ENCODE data around the gene RNF167. TPM values are rescaled to one million over a fixed set of nuclear protein-coding genes. Genes with fewer than 3 reads are reported as not detected.

Gene RNF167
- total and polyA plus RNA-seq, 2 donors (not counting 3 experiments of a cell fraction or from before 2014, with no cell fraction given), result 60.2 to 87.6 TPM

- POLR2A ChIA-PET, result no interaction called here
- BruUV-seq (replicated peaks), result no TSS peak
These were observed 8.1 kb upstream of the RNF167 start, which contains the start of gene GP1BA for GRCh38 chr17:4931963-4932362. Gene GP1BA (plus strand): TSS chr17:4932277. CDS start chr17:4932605, 328 bp downstream.

DNA sequence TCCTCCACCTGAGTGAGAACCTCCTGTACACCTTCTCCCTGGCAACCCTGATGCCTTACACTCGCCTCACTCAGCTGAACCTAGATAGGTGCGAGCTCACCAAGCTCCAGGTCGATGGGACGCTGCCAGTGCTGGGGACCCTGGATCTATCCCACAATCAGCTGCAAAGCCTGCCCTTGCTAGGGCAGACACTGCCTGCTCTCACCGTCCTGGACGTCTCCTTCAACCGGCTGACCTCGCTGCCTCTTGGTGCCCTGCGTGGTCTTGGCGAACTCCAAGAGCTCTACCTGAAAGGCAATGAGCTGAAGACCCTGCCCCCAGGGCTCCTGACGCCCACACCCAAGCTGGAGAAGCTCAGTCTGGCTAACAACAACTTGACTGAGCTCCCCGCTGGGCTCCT is 7.3 kb upstream of the RNF167 start:
- CTCF ChIA-PET, result interaction anchor here (1.2 kb wide), 1 partner anchor 23 kb away, joined by 3 read pairs; no protein-coding TSS in a partner anchor
- H3K4me2 ChIP-seq (ENCODE audit: insufficient read depth, low read length), result no peak overlapping the region
- no peak overlapping the region for H3K4me3 ChIP-seq (replicated peaks in 1 of 3; ENCODE audit: insufficient read depth in 1 of 3, low read depth in 1 of 3, low read length in 3 of 3)
- POLR2A ChIA-PET, result no interaction called here
- H3K9ac ChIP-seq (replicated peaks; ENCODE audit: extremely low read depth, insufficient read depth, low read length), result no peak overlapping the region
- no peaks in the 10 kb centered on the region for H3K79me2 ChIP-seq (ENCODE audit: control insufficient read depth, insufficient read depth, low read length)
- H3K36me3 ChIP-seq (ENCODE audit: control insufficient read depth in 2 of 2, extremely low read depth in 1 of 2, insufficient read depth in 2 of 2, low read length in 2 of 2), result peaks cover 0 to 13% of the 10 kb centered on the region in 2 experiments
- DNase-seq (ENCODE audit: low read depth, low spot score) (no peak), FAIRE-seq (no peak)
- H2AFZ ChIP-seq (ENCODE audit: low read depth, low read length), result no peak overlapping the region
- intact Hi-C loops (cut with micrococcal nuclease) (no loop called here), dilution Hi-C loops (cut with MboI; ENCODE audit: extremely low pct_ligation_motif_present, low sequenced_read_pairs) (no loop called here)
- H3K9me1 ChIP-seq (replicated peaks; ENCODE audit: control insufficient read depth, extremely low read depth, insufficient read depth, low read length), result no peaks in the 10 kb centered on the region
- BruUV-seq (replicated peaks), result no TSS peak
- H3K4me1 ChIP-seq (ENCODE audit: control insufficient read depth, extremely low read depth, insufficient read depth, low read length), result peaks cover 7% of the 10 kb centered on the region
- H3K27ac ChIP-seq (ENCODE audit: insufficient read depth, low read depth, low read length), result no peak overlapping the region
- no peaks in the 10 kb centered on the region for H4K20me1 ChIP-seq (replicated peaks; ENCODE audit: control insufficient read depth, extremely low read depth, insufficient read depth, low read length)
- H3K9me3 ChIP-seq (replicated peaks; ENCODE audit: control insufficient read depth, insufficient read depth, low read length), result no peaks in the 10 kb centered on the region
- H3K27me3 ChIP-seq (ENCODE audit: control insufficient read depth in 2 of 2, insufficient read depth in 2 of 2, low read length in 2 of 2), result no peaks in the 10 kb centered on the region
- TF ChIP-seq CTCF (IDR thresholded peaks at IDR 0.05; ENCODE audit: extremely low read depth in 1 of 2, insufficient read depth in 1 of 2, low read depth in 1 of 2, low read length in 2 of 2) (no peak), JUN (IDR thresholded peaks at IDR 0.05; ENCODE audit: borderline replicate concordance, insufficient read depth, insufficient read length, low read depth) (no peak), MYC (IDR thresholded peaks at IDR 0.05; ENCODE audit: low read depth, low read length) (no peak), POLR2AphosphoS5 (IDR thresholded peaks at IDR 0.05; ENCODE audit: insufficient read depth, low read depth, low read length) (no peak), EZH2 (IDR thresholded peaks at IDR 0.05; ENCODE audit: borderline replicate concordance, low read depth, low read length, severe bottlenecking) (no peak), FOS (IDR thresholded peaks at IDR 0.05; ENCODE audit: borderline replicate concordance, insufficient read depth, low read length) (no peak), GATA2 (IDR thresholded peaks at IDR 0.05; ENCODE audit: insufficient read depth, insufficient read length, low read depth, low read length) (no peak)
- TF ChIP-seq, protein P1, sequence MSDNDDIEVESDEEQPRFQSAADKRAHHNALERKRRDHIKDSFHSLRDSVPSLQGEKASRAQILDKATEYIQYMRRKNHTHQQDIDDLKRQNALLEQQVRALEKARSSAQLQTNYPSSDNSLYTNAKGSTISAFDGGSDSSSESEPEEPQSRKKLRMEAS (IDR thresholded peaks at IDR 0.05; ENCODE audit: insufficient read depth, insufficient read length), result no peak

More at GRCh38 chr17:4931963-4932362, 8.1 kb upstream of the RNF167 start, which contains the start of gene GP1BA:
- Histone ChIP-seq H3K9ac (replicated peaks; ENCODE audit: extremely low read depth, insufficient read depth, low read length) (no peak within 1 kb of the TSS), H3K36me3 (ENCODE audit: control insufficient read depth in 2 of 2, extremely low read depth in 1 of 2, insufficient read depth in 2 of 2, low read length in 2 of 2) (peaks cover 0 to 6% of the 10 kb centered on the region in 2 experiments), H3K79me2 (ENCODE audit: control insufficient read depth, insufficient read depth, low read length) (no peaks in the 10 kb centered on the region), H3K4me2 (ENCODE audit: insufficient read depth, low read length) (no peak within 1 kb of the TSS), H3K4me3 (replicated peaks in 1 of 3; ENCODE audit: insufficient read depth in 1 of 3, low read depth in 1 of 3, low read length in 3 of 3) (no peak within 1 kb of the TSS), H4K20me1 (replicated peaks; ENCODE audit: control insufficient read depth, extremely low read depth, insufficient read depth, low read length) (no peaks in the 10 kb centered on the region), H3K9me1 (replicated peaks; ENCODE audit: control insufficient read depth, extremely low read depth, insufficient read depth, low read length) (no peaks in the 10 kb centered on the region), H3K9me3 (replicated peaks; ENCODE audit: control insufficient read depth, insufficient read depth, low read length) (no peaks in the 10 kb centered on the region), H3K27me3 (ENCODE audit: control insufficient read depth in 2 of 2, insufficient read depth in 2 of 2, low read length in 2 of 2) (no peaks in the 10 kb centered on the region), H3K27ac (ENCODE audit: insufficient read depth, low read depth, low read length) (no peak within 1 kb of the TSS), H3K4me1 (ENCODE audit: control insufficient read depth, extremely low read depth, insufficient read depth, low read length) (peaks cover 7% of the 10 kb centered on the region), H2AFZ (ENCODE audit: low read depth, low read length) (no peak within 1 kb of the TSS)
- FAIRE-seq (no peak), DNase-seq (ENCODE audit: low read depth, low spot score) (no peak)
- TF ChIP-seq FOS (IDR thresholded peaks at IDR 0.05; ENCODE audit: borderline replicate concordance, insufficient read depth, low read length) (no peak), POLR2A (IDR thresholded peaks at IDR 0.05; ENCODE audit: low read depth, low read length) (no peak), EZH2 (IDR thresholded peaks at IDR 0.05; ENCODE audit: borderline replicate concordance, low read depth, low read length, severe bottlenecking) (no peak)
- intact Hi-C loops (cut with micrococcal nuclease) (no loop called here), dilution Hi-C loops (cut with MboI; ENCODE audit: extremely low pct_ligation_motif_present, low sequenced_read_pairs) (no loop called here)
- CTCF ChIA-PET, result interaction anchor here (1.2 kb wide), 1 partner anchor 23 kb away, joined by 3 read pairs; no protein-coding TSS in a partner anchor

Measured in endothelial cell of umbilical vein (primary cell).